ENCODE data around the gene SLC13A1. TPM values are rescaled to one million over a fixed set of nuclear protein-coding genes. Genes with fewer than 3 reads are reported as not detected.

Gene SLC13A1
- total RNA-seq (2013; cell fraction: nucleolus; rRNA removed) = not detected in 2 replicates
- total RNA-seq (2014; rRNA removed) = not detected in 2 replicates
- not detected in 2 replicates for total RNA-seq (2014; rRNA removed; fragmentation: Illumina TruSeq; extraction: Trizol)
- 0.10 TPM in 1 of 2 replicates, not detected in the other for total RNA-seq (2021)
- not detected for polyA plus RNA-seq (2011; ENCODE audit: low read depth)
- not detected in 2 replicates for polyA plus RNA-seq (2011; rRNA removed)
- not detected in 2 replicates for polyA plus RNA-seq (2011; cell fraction: cytosol; rRNA removed)
- not detected in 2 replicates for polyA plus RNA-seq (2011; cell fraction: nucleus; rRNA removed)
- not detected in 2 replicates for polyA plus RNA-seq (2012)
- not detected in 2 replicates for polyA plus RNA-seq (2014; fragmentation: Illumina TruSeq; extraction: Trizol)
- not detected for polyA plus RNA-seq (2014; fragmentation: Nextera tagmentation; extraction: Ambion mirVana)
- polyA plus RNA-seq (2014; rRNA removed) = not detected in 2 replicates
- polyA plus RNA-seq (2016; fragmentation: Nextera tagmentation; extraction: Ambion mirVana) = not detected
- polyA minus RNA-seq (2011; rRNA and poly(A)+ RNA removed) = not detected in 2 replicates
- polyA minus RNA-seq (2011; cell fraction: cytosol; rRNA and poly(A)+ RNA removed) = not detected in 2 replicates
- not detected in 2 replicates for polyA minus RNA-seq (2011; cell fraction: nucleus; rRNA and poly(A)+ RNA removed)
- percentile 10 among the genes with signal in this experiment for Bru-seq, nascent RNA
- percentile 2 among the genes with signal in this experiment for BruChase-seq, experiment 1, labeled RNA remaining after a 6-hour chase
- percentile 4 among the genes with signal in this experiment for BruChase-seq, experiment 2, labeled RNA remaining after a 2-hour chase
- long read RNA-seq, experiment 1 = 0 reads
- long read RNA-seq, experiment 2, partial matches to known transcripts = 0 of 1 reads
- long read RNA-seq, experiment 2, other reads (novel, unspliced or antisense) = 1 of 1 reads

- Histone ChIP-seq H3K27ac (ENCODE audit: control insufficient read depth, insufficient read depth) (no peak within 1 kb of the TSS), H3K79me2 (ENCODE audit: control insufficient read depth, insufficient read depth, low read length) (no peaks in the 10 kb centered on the region), H4K20me1 (ENCODE audit: control insufficient read depth, insufficient read depth) (no peaks in the 10 kb centered on the region), H3K4me1 (ENCODE audit: control insufficient read depth, insufficient read depth, low read length) (no peaks in the 10 kb centered on the region), H2AFZ (ENCODE audit: control insufficient read depth, low read depth, low read length) (no peak within 1 kb of the TSS), H3K36me3 (ENCODE audit: control insufficient read depth in 2 of 2, insufficient read depth in 2 of 2, low read length in 1 of 2) (no peaks in the 10 kb centered on the region), H3K27me3 (replicated peaks in 1 of 2; ENCODE audit: control insufficient read depth in 2 of 2, insufficient read depth in 2 of 2, low read length in 1 of 2) (no peaks in the 10 kb centered on the region), H3K9me3 (replicated peaks; ENCODE audit: control insufficient read depth, insufficient read depth, low read length) (no peaks in the 10 kb centered on the region; the same call in 2 of the 3 replicates), H3K4me2 (ENCODE audit: control insufficient read depth, insufficient read depth) (no peak within 1 kb of the TSS), H3K4me3 (no peak within 1 kb of the TSS), H3K9ac (ENCODE audit: control insufficient read depth, insufficient read depth, low read length) (no peak within 1 kb of the TSS)
- SMC1A ChIA-PET (ENCODE audit: uncharacterized antibody, unreplicated experiment) = interaction anchor here (1.4 kb wide), 1 partner anchor 10 kb away, joined by 7 read pairs; no protein-coding TSS in a partner anchor
- DNase-seq (ENCODE audit: low read depth, low spot score) (no peak), FAIRE-seq (no peak), ATAC-seq (no peak)
- 71% methylated on average over 4 of the region's 4 CpGs for WGBS (ENCODE audit: insufficient coverage, insufficient replicate concordance, low lambda C conversion rate, missing lambda C conversion rate)
- TF ChIP-seq SUZ12 (IDR thresholded peaks at IDR 0.05; ENCODE audit: unreplicated experiment) (no peak), POLR2A (IDR thresholded peaks at IDR 0.05; ENCODE audit: low read depth, low read length) (no peak), CHD2 (IDR thresholded peaks at IDR 0.05; ENCODE audit: borderline replicate concordance, low read depth, low read length) (no peak), SMC3 (IDR thresholded peaks at IDR 0.05; ENCODE audit: borderline replicate concordance, low read length) (no peak), PRDM15 (CRISPR knock-in tag; IDR thresholded peaks at IDR 0.05) (no peak), MXI1 (IDR thresholded peaks at IDR 0.05; ENCODE audit: low read depth, low read length) (no peak), E4F1 (IDR thresholded peaks at IDR 0.05; ENCODE audit: borderline replicate concordance, partially characterized antibody) (no peak), ZNF24 (IDR thresholded peaks at IDR 0.05) (no peak), SIN3A (IDR thresholded peaks at IDR 0.05; ENCODE audit: low read depth, low read length) (no peak), ZNF384 (IDR thresholded peaks at IDR 0.05; ENCODE audit: borderline replicate concordance, low read depth, low read length) (no peak)
- RAD21 ChIA-PET (ENCODE audit: unreplicated experiment) = no interaction called here
- intact Hi-C loops (cut with micrococcal nuclease; ENCODE audit: unreplicated experiment) (no loop called here), in situ Hi-C loops (cut with MboI) (no loop called here)
- CTCF ChIA-PET = interaction anchor here (0.8 kb wide), 1 partner anchor 9 kb away, joined by 3 read pairs; no protein-coding TSS in a partner anchor
- POLR2A ChIA-PET = no interaction called here
- no TSS peak for BruUV-seq (replicated peaks)
Observed at GRCh38 chr7:123199883-123200282, at the start of gene SLC13A1. Gene SLC13A1, minus strand, starts transcription at chr7:123199969. Its CDS starts 23 bp downstream, at chr7:123199946.

All from GM12878 (cell line).